Measurements from ENCODE around the gene TCF12. TPM values are rescaled to one million over a fixed set of nuclear protein-coding genes. Genes with fewer than 3 reads are reported as not detected.

Gene TCF12
- total and polyA plus RNA-seq, 2 of the 8 experiments (the other 6 are each of a cell fraction or from before 2014, with no cell fraction given): 85.8 to 101 TPM

GRCh38 chr15:57301307-57301706 is 382.9 kb downstream of the TCF12 start:
- Histone ChIP-seq H3K4me2 (ENCODE audit: insufficient read depth in 1 of 2, low read depth in 2 of 2, low read length in 2 of 2) (no peak overlapping the region), H2BK5ac (ENCODE audit: low read depth, low read length) (no peak overlapping the region)
- WGBS, 2 experiments (ENCODE audit: extremely low coverage in 1 of 2, insufficient coverage in 1 of 2, insufficient read length in 1 of 2, insufficient replicate concordance in 2 of 2, low coverage in 1 of 2, low lambda C conversion rate in 2 of 2, missing lambda C conversion rate in 1 of 2): 95% methylated on average over 4 of the region's 4 CpGs; no CpG with 5 or more reads in 1 of the 2 experiments
- TF ChIP-seq ATF2 (IDR thresholded peaks at IDR 0.05; ENCODE audit: low read length) (no peak), CHD2 (IDR thresholded peaks at IDR 0.05; ENCODE audit: low read length) (no peak), KDM4A (IDR thresholded peaks at IDR 0.05; ENCODE audit: low read depth, low read length, severe bottlenecking) (no peak), POU5F1 (IDR thresholded peaks at IDR 0.05; ENCODE audit: low read depth, low read length) (no peak), ATF3 (IDR thresholded peaks at IDR 0.05; ENCODE audit: insufficient read depth, low read depth, low read length) (no peak), CTBP2 (IDR thresholded peaks at IDR 0.05; ENCODE audit: borderline replicate concordance, insufficient read depth, insufficient read length, low read length) (no peak), RNF2 (IDR thresholded peaks at IDR 0.05; ENCODE audit: borderline replicate concordance, low read depth, low read length, missing control alignments, poor library complexity, severe bottlenecking) (no peak), HDAC6 (IDR thresholded peaks at IDR 0.05; ENCODE audit: low read depth, low read length) (no peak), HDAC2 (IDR thresholded peaks at IDR 0.05; ENCODE audit: borderline replicate concordance in 1 of 2, low read depth in 2 of 2, low read length in 2 of 2) (no peak), TAF7 (optimal IDR thresholded peaks at IDR 0.05; ENCODE audit: borderline replicate concordance, low read depth, low read length) (no peak)

More at GRCh38 chr15:57301307-57301706, 382.9 kb downstream of the TCF12 start:
- Histone ChIP-seq H3K79me2 (ENCODE audit: control insufficient read depth in 1 of 2, insufficient read depth in 2 of 2, low read length in 2 of 2) (no peaks in the 10 kb centered on the region), H4K8ac (ENCODE audit: extremely low read depth, insufficient read depth, low read length) (no peak overlapping the region), H2AFZ (ENCODE audit: low read length) (no peak overlapping the region), H2AK5ac (ENCODE audit: low read depth, low read length) (no peak overlapping the region), H3K27ac (ENCODE audit: low read depth, low read length) (no peak overlapping the region), H3K9me3 (ENCODE audit: insufficient read depth in 2 of 2, low read depth in 1 of 2, low read length in 1 of 2) (no peaks in the 10 kb centered on the region), H3K14ac (ENCODE audit: insufficient read length) (no peak overlapping the region), H4K20me1 (replicated peaks in 1 of 2; ENCODE audit: control insufficient read depth in 1 of 2, insufficient read depth in 2 of 2, low read length in 2 of 2) (no peaks in the 10 kb centered on the region), H3K23me2 (ENCODE audit: low read depth, low read length) (peaks cover 2% of the 10 kb centered on the region; the same call in 1 of the 2 replicates), H3K4ac (replicated peaks; ENCODE audit: insufficient read length, low read depth, low read length) (no peak overlapping the region), H3K4me3 (ENCODE audit: extremely low read depth in 1 of 4, insufficient read depth in 2 of 4, low read depth in 3 of 4, low read length in 4 of 4) (no peak overlapping the region), H3K79me1 (ENCODE audit: low read depth, low read length) (no peaks in the 10 kb centered on the region), H2BK15ac (ENCODE audit: low read length) (no peak overlapping the region), H2BK120ac (replicated peaks; ENCODE audit: low read depth, low read length) (no peak overlapping the region), H3K4me1 (replicated peaks in 1 of 4; ENCODE audit: control insufficient read depth in 3 of 4, insufficient read depth in 4 of 4, low read length in 3 of 4) (peaks cover 5 to 15% (median 6%) of the 10 kb centered on the region in 4 experiments), H2BK20ac (ENCODE audit: low read length) (no peak overlapping the region), H3K18ac (ENCODE audit: extremely low read depth, low read length) (no peak overlapping the region), H4K5ac (ENCODE audit: insufficient read length, low read depth, low read length) (no peak overlapping the region), H4K91ac (replicated peaks; ENCODE audit: insufficient read length, low read length) (no peak overlapping the region), H3K9ac (replicated peaks in 1 of 4; ENCODE audit: extremely low read depth in 1 of 4, low read depth in 3 of 4, low read length in 3 of 4) (no peak overlapping the region), H3K56ac (replicated peaks; ENCODE audit: insufficient read length, low read depth, low read length) (no peak overlapping the region), H3K23ac (ENCODE audit: insufficient read length) (no peak overlapping the region), H3K36me3 (ENCODE audit: control insufficient read depth in 2 of 4, insufficient read depth in 4 of 4, low read length in 3 of 4) (no peaks in the 10 kb centered on the region), H2BK12ac (ENCODE audit: low read depth, low read length) (no peak overlapping the region), H3K27me3 (replicated peaks in 1 of 4; ENCODE audit: control insufficient read depth in 3 of 4, extremely low read depth in 1 of 4, insufficient read depth in 3 of 4, low read length in 3 of 4) (no peaks in the 10 kb centered on the region)
- POLR2A ChIA-PET (ENCODE audit: partially characterized antibody): no interaction called here
- CTCF ChIA-PET (ENCODE audit: partially characterized antibody): interaction anchor here (1.0 to 1.2 kb wide), 3 partner anchors 11 to 156 kb away, joined by 3 to 5 read pairs (median 3); no protein-coding TSS in a partner anchor
- no peak for FAIRE-seq
- peak in 1 of 2 experiments; percentile 36 for DNase-seq (ENCODE audit: low read depth in 1 of 2, low spot score in 2 of 2)
